ENCODE data around the gene HEATR3. TPM values are rescaled to one million over a fixed set of nuclear protein-coding genes. Genes with fewer than 3 reads are reported as not detected.

HEATR3 gene
- total and polyA plus RNA-seq, 2 of the 8 experiments (the other 6 are each of a cell fraction or from before 2014, with no cell fraction given): 13.0 to 29.2 TPM

GRCh38 chr16:50058091-50058771, 7.5 kb upstream of the HEATR3 start:
- Histone ChIP-seq H2AFZ (ENCODE audit: low read length) (no peak overlapping the region), H3K4me2 (ENCODE audit: insufficient read depth in 1 of 2, low read depth in 2 of 2, low read length in 2 of 2) (no peak overlapping the region), H3K23ac (ENCODE audit: insufficient read length) (no peak overlapping the region), H3K56ac (replicated peaks; ENCODE audit: insufficient read length, low read depth, low read length) (no peak overlapping the region), H3K79me1 (ENCODE audit: low read depth, low read length) (no peaks in the 10 kb centered on the region; the same call in 1 of the 2 replicates), H3K9me3 (ENCODE audit: insufficient read depth in 2 of 2, low read depth in 1 of 2, low read length in 1 of 2) (peaks cover 0 to 8% of the 10 kb centered on the region in 2 experiments; a peak in 1 of 4 replicates), H2BK15ac (ENCODE audit: low read length) (no peak overlapping the region), H3K36me3 (ENCODE audit: control insufficient read depth in 2 of 4, insufficient read depth in 4 of 4, low read length in 3 of 4) (no peaks in the 10 kb centered on the region), H4K5ac (ENCODE audit: insufficient read length, low read depth, low read length) (no peak overlapping the region), H3K23me2 (ENCODE audit: low read depth, low read length) (no peaks in the 10 kb centered on the region), H3K4me3 (ENCODE audit: extremely low read depth in 1 of 4, insufficient read depth in 2 of 4, low read depth in 3 of 4, low read length in 4 of 4) (no peak overlapping the region), H4K20me1 (replicated peaks in 1 of 2; ENCODE audit: control insufficient read depth in 1 of 2, insufficient read depth in 2 of 2, low read length in 2 of 2) (no peaks in the 10 kb centered on the region), H2BK20ac (ENCODE audit: low read length) (no peak overlapping the region), H4K8ac (ENCODE audit: extremely low read depth, insufficient read depth, low read length) (no peak overlapping the region), H3K14ac (ENCODE audit: insufficient read length) (no peak overlapping the region), H2BK12ac (ENCODE audit: low read depth, low read length) (no peak overlapping the region), H2AK5ac (ENCODE audit: low read depth, low read length) (no peak overlapping the region), H2BK5ac (ENCODE audit: low read depth, low read length) (no peak overlapping the region), H3K9ac (replicated peaks in 1 of 4; ENCODE audit: extremely low read depth in 1 of 4, low read depth in 3 of 4, low read length in 3 of 4) (no peak overlapping the region), H3K18ac (ENCODE audit: extremely low read depth, low read length) (no peak overlapping the region), H3K4ac (replicated peaks; ENCODE audit: insufficient read length, low read depth, low read length) (no peak overlapping the region), H2BK120ac (replicated peaks; ENCODE audit: low read depth, low read length) (no peak overlapping the region), H3K79me2 (ENCODE audit: control insufficient read depth in 1 of 2, insufficient read depth in 2 of 2, low read length in 2 of 2) (no peaks in the 10 kb centered on the region), H4K91ac (replicated peaks; ENCODE audit: insufficient read length, low read length) (no peak overlapping the region), H3K4me1 (replicated peaks in 1 of 4; ENCODE audit: control insufficient read depth in 3 of 4, insufficient read depth in 4 of 4, low read length in 3 of 4) (no peaks in the 10 kb centered on the region), H3K27ac (ENCODE audit: low read depth, low read length) (no peak overlapping the region), H3K27me3 (replicated peaks in 1 of 4; ENCODE audit: control insufficient read depth in 3 of 4, extremely low read depth in 1 of 4, insufficient read depth in 3 of 4, low read length in 3 of 4) (no peaks in the 10 kb centered on the region; a peak in 1 of 7 replicates)
- WGBS, 2 experiments (ENCODE audit: extremely low coverage in 1 of 2, insufficient coverage in 1 of 2, insufficient read length in 1 of 2, insufficient replicate concordance in 2 of 2, low coverage in 1 of 2, low lambda C conversion rate in 2 of 2, missing lambda C conversion rate in 1 of 2): 90% methylated on average over 28 of the region's 28 CpGs; no CpG with 5 or more reads in 1 of the 2 experiments
- ChIA-PET CTCF (ENCODE audit: partially characterized antibody) (interaction anchor here (0.8 to 1.2 kb wide), 2 partner anchors 9 to 535 kb away, joined by 3 to 5 read pairs; no protein-coding TSS in a partner anchor), POLR2A (ENCODE audit: partially characterized antibody) (interaction anchor here (0.6 kb wide), 1 partner anchor 41 kb away, joined by 4 read pairs; no protein-coding TSS in a partner anchor)
- DNase-seq (ENCODE audit: low read depth in 1 of 2, low spot score in 2 of 2): no peak
- FAIRE-seq: no peak
- TF ChIP-seq CTBP2 (IDR thresholded peaks at IDR 0.05; ENCODE audit: borderline replicate concordance, insufficient read depth, insufficient read length, low read length) (no peak), ZNF274 (IDR thresholded peaks at IDR 0.05; ENCODE audit: borderline replicate concordance, extremely low read depth, low read length) (no peak), EP300 (IDR thresholded peaks at IDR 0.05; ENCODE audit: borderline replicate concordance in 1 of 2, low read depth in 2 of 2, low read length in 2 of 2) (no peak), BCL11A (IDR thresholded peaks at IDR 0.05; ENCODE audit: low read depth in 2 of 2, low read length in 2 of 2) (no peak), EGR1 (IDR thresholded peaks at IDR 0.05; ENCODE audit: borderline replicate concordance, low read depth, low read length) (no peak), POU5F1 (IDR thresholded peaks at IDR 0.05; ENCODE audit: low read depth, low read length) (no peak), ATF3 (IDR thresholded peaks at IDR 0.05; ENCODE audit: insufficient read depth, low read depth, low read length) (no peak), RAD21 (IDR thresholded peaks at IDR 0.05 in 1 of 2, conservative IDR thresholded peaks at IDR 0.05 in 1 of 2; ENCODE audit: low read depth in 2 of 2, low read length in 2 of 2) (no peak), HDAC6 (IDR thresholded peaks at IDR 0.05; ENCODE audit: low read depth, low read length) (no peak), TBP (IDR thresholded peaks at IDR 0.05; ENCODE audit: low read depth, low read length) (no peak), EZH2 (IDR thresholded peaks at IDR 0.05; ENCODE audit: low read depth, low read length, severe bottlenecking) (no peak)
